ENCODE measurements around the gene SLFN12L. TPM values are rescaled to one million over a fixed set of nuclear protein-coding genes. Genes with fewer than 3 reads are reported as not detected.
"Not testable (repeated sequence)": the region's sequence is repeated elsewhere in the genome, so short reads cannot be mapped to it uniquely, and the experiment has no call there.

The SLFN12L gene
- polyA plus RNA-seq, 4 donors, result 0.10 to 0.21 (median 0.13) TPM

DNA sequence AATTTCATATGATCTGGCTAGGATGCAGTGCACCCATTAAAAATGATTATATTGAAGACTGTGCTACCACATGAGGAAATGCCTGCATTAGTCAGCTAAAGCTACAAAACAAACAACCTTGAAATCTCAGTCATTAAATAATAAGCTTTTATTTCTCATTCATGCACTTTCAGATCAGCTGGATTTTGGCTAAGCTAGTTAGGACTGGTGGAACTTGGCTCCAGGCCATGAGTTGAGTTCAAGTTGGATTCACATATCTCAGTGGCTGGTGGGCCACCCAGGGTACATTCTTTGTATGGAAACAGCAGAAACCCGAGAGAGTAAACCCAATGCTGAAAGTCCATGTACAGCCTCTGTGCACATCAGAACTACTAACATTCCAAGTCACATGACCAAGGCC is 6.4 kb upstream of the SLFN12L start:
- DNase-seq (ENCODE audit: low read depth in 4 of 4, low spot score in 3 of 4), result no peak

DNA sequence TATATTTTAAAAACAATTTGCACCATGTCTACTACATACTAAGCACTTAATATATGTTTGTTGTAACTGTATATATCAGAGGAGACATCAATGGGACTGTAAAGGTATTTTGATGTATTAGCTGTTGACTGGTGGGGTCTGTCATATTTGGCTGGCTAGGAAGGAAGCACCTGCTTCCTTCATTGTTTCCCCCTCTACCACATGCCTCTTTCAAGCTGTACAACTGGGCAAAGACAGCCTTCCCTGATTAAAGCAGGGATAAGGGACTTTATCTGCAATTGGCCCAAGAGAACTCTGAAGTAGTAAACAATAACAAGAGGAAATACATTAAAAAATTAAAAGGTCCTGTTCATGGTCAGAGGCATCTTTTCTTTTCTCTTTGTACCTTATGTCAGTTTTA is 5.5 kb upstream of the SLFN12L start:
- no peak for DNase-seq (ENCODE audit: low read depth in 4 of 4, low spot score in 3 of 4)

- no peak for DNase-seq (ENCODE audit: low read depth in 4 of 4, low spot score in 3 of 4)
Measured at GRCh38 chr17:35541434-35541833, 4.0 kb upstream of the SLFN12L start.

DNA sequence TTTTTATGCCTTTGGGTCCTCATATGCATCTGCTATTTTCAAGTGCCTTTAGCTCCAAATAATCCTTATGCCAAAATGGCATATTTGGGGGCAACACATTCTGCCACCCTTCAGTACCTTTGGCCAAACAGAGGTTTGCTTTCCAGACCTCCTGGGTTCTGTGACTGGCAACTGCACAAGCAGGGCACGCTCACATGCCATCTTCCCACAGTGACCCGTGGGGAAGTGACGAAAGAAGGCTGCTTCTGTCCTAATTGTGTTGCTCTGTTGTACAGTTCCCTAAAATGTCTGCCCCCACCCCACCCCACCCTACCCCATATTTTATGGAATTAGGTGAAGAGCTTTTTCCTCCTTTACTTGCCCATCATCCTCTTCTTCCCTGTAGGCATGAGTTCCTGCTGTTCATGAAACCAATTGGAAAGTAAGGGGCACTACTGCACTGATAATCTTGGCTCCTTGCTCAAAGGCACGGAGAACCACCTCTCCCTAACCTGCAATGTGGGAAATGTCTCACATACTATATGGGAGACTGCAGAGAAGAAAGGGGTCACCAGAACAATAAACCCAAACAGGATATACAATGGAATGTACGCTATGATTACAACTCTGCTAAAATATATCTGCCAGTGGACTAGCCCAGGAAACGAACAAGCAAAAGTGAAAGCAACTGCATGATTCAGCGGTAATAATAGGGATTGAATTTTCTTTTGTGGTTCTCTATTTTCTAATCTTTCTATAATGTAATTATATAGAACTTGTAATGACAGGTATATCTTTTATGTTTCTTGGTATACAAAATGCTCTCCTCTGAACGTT is 3.3 kb upstream of the SLFN12L start:
- no peak for DNase-seq (ENCODE audit: low read depth in 4 of 4, low spot score in 3 of 4)

GRCh38 chr17:35539659-35540026 is 2.2 kb upstream of the SLFN12L start:
- no peak for DNase-seq (ENCODE audit: low read depth in 4 of 4, low spot score in 3 of 4)

DNA sequence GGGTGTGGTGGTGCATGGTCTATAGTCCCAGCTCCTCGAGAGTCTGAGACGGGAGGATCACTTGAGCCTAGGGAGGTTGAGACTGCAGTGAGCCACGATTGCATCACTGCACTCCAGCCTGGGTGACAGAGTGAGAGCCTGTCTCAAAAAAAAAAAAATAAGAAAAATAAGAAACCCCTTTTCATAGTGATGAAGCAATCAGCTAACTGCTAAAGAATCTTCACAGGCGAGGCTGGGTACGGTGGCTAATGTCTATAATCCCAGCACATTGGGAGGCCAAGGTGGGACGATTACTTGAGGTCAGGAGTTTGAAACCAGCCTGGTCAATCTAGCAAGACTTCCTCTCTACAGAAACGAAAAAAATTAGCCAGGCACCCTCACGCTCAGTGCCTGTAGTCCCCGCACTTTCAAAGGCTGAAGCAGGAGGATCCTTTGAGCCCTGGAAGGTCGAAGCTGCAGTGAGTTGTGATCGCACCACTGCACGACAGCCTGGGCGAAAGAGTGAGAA is 760 bp downstream of the SLFN12L start:
- no peak for DNase-seq (ENCODE audit: low read depth in 4 of 4, low spot score in 3 of 4)

- DNase-seq (ENCODE audit: low read depth in 4 of 4, low spot score in 3 of 4), result not testable (repeated sequence)
Measured at GRCh38 chr17:35535406-35535805, 2.1 kb downstream of the SLFN12L start.

DNA sequence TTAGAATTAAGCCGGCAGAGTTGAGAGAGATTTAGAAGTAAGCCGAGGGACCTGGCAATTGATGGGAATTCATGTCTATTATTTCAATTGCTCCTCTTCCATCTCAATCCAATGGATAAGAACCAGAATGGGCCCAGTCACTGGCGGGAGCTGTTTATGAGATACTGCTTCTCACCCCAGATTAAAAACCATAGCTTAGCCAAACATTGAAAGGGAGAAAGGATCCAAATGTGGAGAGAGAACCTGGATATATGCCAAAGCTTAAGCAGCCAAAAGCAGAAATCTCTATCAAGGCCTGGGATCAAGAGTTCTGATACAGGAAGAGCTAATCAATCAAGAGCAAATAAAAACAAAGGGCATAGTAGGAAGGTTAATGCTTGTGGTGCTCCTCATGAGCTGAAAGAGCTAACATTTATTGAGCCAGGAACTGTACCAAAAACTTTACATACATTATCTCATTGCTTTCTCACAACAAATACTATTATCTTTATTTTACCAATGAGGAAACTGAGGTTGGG is 2.8 kb downstream of the SLFN12L start:
- no peak for DNase-seq (ENCODE audit: low read depth in 4 of 4, low spot score in 3 of 4)

DNA sequence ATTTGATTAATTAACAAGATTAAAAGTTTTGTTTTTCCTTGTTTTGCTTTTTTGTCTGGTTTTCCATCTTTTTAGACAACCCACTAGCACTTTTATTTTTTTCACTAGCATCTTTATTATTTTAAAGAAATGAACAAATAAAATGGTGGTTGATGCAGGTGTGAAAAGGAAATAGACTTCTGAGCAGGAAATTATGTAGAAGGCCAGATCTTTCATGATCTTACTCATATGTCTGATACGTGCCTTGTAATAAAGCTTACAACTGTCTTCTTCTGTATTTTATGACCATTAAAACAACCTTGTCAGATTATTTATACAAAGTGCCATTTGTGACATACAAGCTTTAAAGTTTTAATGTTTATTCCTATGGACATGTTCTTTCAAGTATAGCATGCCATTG is 6.3 kb downstream of the SLFN12L start:
- no peak for DNase-seq (ENCODE audit: low read depth in 4 of 4, low spot score in 3 of 4)

DNA sequence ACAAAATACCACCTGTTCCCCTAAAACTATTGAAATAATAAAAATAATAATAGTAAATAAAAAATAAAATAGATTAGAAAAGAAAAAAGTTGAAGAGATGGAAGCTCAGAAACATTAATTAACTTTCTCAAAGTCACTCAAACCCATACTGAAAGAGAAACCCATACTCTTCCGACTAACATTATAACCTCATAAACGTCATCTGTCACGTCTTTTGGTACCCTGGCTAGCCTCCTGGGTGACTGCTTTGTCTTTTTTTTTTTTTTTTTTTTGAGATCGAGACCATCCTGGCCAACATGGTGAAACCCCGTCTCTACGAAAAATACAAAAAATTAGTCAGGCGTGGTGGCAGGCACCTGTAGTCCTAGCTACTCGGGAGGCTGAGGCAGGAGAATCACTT is 7.6 kb downstream of the SLFN12L start:
- no peak for DNase-seq (ENCODE audit: low read depth in 4 of 4, low spot score in 3 of 4)

DNA sequence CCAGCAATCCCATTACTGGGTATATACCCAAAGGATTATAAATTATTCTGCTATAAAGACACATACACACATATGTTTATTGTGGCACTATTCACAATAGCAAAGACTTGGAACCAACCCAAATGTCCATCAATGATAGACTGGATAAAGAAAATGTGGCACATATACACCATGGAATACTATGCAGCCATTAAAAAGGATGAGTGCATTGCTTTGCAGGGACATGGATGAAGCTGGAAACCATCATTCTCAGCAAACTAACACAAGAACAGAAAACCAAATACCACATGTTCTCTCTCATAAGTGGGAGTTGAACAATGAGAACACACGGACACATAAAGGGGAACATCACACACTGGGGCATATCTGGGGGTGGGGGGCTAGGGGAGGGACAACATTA is 8.2 kb downstream of the SLFN12L start:
- DNase-seq (ENCODE audit: low read depth in 4 of 4, low spot score in 3 of 4), result not testable (repeated sequence)

DNA sequence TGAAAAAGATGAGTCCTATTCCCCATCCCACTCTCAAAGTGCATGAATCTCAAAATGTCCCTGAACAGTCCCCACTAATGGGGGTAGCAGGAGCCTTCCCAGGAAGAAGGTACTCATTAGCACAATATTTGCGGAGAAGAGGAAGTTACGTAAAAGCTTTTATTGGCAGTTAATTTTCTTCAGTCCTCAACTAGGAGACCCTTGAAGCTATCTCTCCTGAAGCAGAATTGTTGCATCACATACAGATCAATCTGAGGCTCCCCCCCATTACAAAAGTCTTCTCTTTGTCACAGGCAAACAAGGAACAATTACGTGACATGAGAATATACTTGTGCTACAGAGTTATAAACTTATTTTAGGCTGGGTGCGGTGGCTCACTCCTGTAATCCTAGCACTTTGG is 14.2 kb downstream of the SLFN12L start:
- DNase-seq (ENCODE audit: low read depth in 4 of 4, low spot score in 3 of 4), result no peak

GRCh38 chr17:35521654-35522256 is 15.7 kb downstream of the SLFN12L start:
- not testable (repeated sequence) for DNase-seq (ENCODE audit: low read depth in 4 of 4, low spot score in 3 of 4)

GRCh38 chr17:35521150-35521549 is 16.3 kb downstream of the SLFN12L start:
- no peak for DNase-seq (ENCODE audit: low read depth in 4 of 4, low spot score in 3 of 4)

DNA sequence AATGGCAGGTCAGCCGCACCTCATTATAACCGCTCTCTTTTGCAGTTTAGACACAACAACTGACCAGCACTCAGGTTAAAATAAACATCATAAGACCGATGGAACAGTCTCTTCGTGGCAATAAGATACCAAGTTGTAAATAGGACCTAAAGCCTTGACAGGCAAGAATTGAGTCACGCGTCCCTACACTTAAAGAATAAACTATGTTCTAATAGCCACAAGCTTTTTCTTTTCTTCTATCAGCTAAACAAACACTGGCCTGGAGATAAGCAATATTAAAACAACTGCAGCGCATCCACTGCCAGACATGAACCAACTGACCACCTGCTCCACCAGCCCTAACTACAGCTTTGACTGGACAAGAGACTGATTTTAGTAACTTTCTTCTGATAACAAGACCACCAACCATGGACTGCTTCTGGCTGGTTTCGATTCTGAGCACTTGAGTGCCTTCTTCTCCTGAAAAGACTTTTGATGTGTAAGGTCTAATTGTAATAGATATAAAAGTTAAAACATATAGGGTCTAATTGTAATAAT is 17.5 kb downstream of the SLFN12L start:
- DNase-seq (ENCODE audit: low read depth in 4 of 4, low spot score in 3 of 4), result no peak

DNA sequence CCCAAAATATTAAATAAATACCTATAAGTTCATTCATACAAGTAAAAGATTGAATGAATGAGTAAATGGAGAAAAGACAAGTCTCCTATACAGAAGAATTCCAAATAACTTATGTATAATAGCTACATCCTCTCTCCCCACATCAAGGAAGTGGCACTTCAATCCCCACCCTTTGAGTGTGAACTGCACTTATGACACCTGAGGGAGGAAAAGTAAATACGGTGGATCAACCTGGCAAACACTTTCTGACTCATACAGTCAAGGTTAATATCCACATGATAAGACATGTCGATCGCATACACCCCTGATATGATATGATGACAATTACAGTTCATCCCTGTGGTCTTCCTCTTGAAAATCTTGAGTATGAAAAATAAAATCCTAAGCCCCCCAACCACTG is 18.0 kb downstream of the SLFN12L start:
- DNase-seq (ENCODE audit: low read depth in 4 of 4, low spot score in 3 of 4), result no peak

DNA sequence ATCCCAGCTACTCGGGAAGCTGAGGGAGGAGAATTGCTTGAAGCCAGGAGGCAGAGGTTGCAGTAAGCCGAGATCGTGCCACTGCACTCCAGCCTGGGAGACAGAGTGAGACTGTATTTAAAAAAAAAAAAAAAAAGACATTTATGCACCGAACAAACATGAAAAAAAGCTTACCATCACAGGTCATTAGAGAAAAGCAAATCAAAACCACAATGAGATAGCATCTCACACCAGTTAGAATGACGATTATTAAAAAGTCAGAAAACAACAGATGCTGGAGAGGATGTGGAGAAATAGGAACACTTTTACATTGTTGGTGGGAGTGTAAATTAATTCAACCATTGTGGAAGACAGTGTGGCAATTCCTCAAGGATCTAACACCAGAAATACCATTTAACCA is 19.0 kb downstream of the SLFN12L start:
- not testable (repeated sequence) for DNase-seq (ENCODE audit: low read depth in 4 of 4, low spot score in 3 of 4)

DNA sequence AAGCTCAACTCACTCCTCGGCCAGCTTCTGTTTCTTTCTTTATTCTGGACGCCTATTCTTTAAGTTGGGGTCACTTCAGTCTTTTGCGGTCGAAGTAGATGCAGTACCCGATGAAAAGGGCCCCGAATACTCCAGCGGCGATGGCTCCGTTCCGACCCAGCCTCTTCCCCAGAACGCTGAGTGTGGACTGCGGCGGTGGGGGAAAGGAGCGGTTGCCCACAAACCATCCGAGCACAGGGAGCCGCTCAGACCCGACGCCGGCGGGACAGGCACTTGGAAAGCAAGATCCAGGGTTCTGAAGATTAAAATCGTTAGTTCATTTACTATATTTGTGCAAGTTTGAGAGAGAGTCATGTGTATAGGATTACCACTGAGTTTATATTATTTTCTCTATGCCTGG is 22.5 kb downstream of the SLFN12L start:
- DNase-seq (ENCODE audit: low read depth in 4 of 4, low spot score in 3 of 4), result no peak

DNA sequence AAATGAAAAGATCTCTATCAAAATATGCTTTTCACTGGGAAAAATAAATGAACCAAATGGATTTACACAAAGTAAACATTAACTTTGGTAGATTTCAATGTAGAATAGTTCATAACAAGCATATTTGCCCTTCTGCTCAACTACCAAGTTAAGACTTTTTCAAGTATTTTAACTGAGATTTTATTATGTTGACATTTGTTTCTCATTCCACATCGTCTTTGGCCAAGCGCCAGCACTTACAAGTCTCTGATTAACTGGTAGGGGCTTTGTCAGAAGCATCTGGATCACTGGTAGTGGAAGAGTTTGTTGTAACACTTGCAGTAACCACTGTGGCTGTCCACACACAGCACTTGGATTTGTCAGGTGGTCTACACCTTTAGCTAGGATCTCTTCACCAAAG is 22.9 kb downstream of the SLFN12L start:
- no peak for DNase-seq (ENCODE audit: low read depth in 4 of 4, low spot score in 3 of 4)

DNA sequence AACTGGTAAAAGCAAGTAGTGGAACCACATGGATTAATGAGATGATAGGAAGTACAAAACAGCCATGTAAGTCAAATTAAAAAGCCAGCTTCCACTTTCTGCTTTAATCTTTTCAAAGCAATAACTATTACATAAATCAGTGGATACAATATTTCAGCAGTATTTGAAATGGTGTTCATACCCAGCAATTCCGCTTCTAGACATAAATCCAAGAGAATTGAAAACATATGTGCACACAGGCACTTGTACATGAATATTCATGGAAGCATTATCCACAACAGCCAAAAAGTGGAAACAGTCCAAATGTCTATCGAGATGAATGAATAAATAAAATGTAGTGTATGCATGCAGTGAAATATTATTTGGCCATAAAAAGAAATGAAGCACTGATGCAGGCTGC is 27.4 kb downstream of the SLFN12L start:
- no peak for DNase-seq (ENCODE audit: low read depth in 4 of 4, low spot score in 3 of 4)

- not testable (repeated sequence) for DNase-seq (ENCODE audit: low read depth in 4 of 4, low spot score in 3 of 4)
Measured at GRCh38 chr17:35507714-35508113, 29.8 kb downstream of the SLFN12L start.

GRCh38 chr17:35499548-35499947 is 37.9 kb downstream of the SLFN12L start:
- no peak for DNase-seq (ENCODE audit: low read depth in 4 of 4, low spot score in 3 of 4)

Data from right renal pelvis (tissue), 4 donors.